D721Med (cell line): ENCODE data around the gene PAK6.

Experiments used
- DNase-seq: peaks from one replicate; pipeline ENCODE4 v3.0.0; 2011; ENCODE audit warnings: low spot score; ENCODE audit not compliant: insufficient read length
- FAIRE-seq: peaks from 2 replicates; lab custom pipeline; 2011; peaks lifted over from hg19 to GRCh38; lab: Jason Lieb, UNC
- TF ChIP-seq, protein P1 (sequence below): IDR thresholded peaks from 2 replicates; pipeline ENCODE4 v1.5.1; 2012; ENCODE audit warnings: mild to moderate bottlenecking, control low read depth; ENCODE audit not compliant: insufficient read depth; ENCODE audit errors: missing control alignments

Gene PAK6

GRCh38 chr15:40265355-40265754, 26.5 kb downstream of the PAK6 start:
- TF ChIP-seq, protein P1, sequence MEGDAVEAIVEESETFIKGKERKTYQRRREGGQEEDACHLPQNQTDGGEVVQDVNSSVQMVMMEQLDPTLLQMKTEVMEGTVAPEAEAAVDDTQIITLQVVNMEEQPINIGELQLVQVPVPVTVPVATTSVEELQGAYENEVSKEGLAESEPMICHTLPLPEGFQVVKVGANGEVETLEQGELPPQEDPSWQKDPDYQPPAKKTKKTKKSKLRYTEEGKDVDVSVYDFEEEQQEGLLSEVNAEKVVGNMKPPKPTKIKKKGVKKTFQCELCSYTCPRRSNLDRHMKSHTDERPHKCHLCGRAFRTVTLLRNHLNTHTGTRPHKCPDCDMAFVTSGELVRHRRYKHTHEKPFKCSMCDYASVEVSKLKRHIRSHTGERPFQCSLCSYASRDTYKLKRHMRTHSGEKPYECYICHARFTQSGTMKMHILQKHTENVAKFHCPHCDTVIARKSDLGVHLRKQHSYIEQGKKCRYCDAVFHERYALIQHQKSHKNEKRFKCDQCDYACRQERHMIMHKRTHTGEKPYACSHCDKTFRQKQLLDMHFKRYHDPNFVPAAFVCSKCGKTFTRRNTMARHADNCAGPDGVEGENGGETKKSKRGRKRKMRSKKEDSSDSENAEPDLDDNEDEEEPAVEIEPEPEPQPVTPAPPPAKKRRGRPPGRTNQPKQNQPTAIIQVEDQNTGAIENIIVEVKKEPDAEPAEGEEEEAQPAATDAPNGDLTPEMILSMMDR = no peak
- DNase-seq (no peak), FAIRE-seq (no peak)

- TF ChIP-seq, protein P1 = no peak
- FAIRE-seq = no peak
- no peak for DNase-seq
Observed at GRCh38 chr15:40265875-40266274, 27.0 kb downstream of the PAK6 start.

DNA sequence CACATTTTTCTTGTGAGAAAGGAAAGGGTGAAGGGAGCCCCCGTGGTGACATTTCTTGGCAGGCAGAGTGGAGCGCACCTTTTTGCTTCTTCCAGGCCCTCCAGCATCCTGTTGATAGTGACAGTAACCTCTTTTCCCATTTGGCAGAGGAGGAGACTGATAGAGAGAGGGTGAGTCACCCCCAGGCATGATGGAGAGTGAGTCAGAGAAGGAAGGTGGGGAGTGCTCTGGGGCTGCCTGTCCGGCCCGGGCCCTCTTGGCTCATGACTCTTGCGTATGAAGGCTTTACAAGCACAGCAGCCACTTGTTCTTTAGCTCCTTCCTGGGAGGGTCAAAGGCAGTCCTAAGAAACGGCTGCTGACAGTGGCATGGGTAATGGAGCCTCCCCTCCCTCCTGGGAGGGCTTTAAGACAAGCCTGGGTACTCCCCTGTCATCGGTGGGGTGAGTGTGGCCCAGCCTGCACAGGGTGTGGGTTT, 28.0 kb downstream of the PAK6 start:
- no peak for DNase-seq
- FAIRE-seq = no peak
- TF ChIP-seq, protein P1 = no peak

- FAIRE-seq = no peak
- TF ChIP-seq, protein P1 = no peak
- no peak for DNase-seq
Observed at GRCh38 chr15:40267670-40268069, 28.8 kb downstream of the PAK6 start.

DNA sequence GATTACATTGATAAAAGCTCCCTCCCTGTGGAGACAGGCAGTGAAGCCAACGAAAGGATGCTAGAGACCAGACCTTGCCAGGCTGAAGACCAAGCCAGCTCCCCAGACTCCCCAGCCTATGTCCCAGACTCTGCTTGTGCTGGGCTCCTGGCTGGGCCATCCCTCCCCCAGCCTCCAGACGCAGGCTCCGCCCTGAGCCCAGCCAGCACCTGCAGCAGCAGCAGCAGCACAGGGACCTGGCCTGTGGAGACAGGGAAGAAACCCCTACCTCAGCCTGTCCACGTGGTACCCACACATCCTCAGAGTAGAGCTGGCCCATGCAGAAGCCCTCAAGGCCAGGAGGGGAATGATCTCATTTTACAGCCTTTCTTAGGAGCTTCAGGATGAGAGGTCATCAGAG, 30.7 kb downstream of the PAK6 start:
- FAIRE-seq (no peak), DNase-seq (no peak)
- TF ChIP-seq, protein P1 = no peak

GRCh38 chr15:40270246-40270995, 31.6 kb downstream of the PAK6 start:
- TF ChIP-seq, protein P1 = no peak
- DNase-seq (no peak), FAIRE-seq (no peak)
